T-cell (primary cell): ENCODE data around the gene CLPTM1. TPM values are rescaled to one million over a fixed set of nuclear protein-coding genes. Genes with fewer than 3 reads are reported as not detected.
A peak's percentile ranks its signal among the peaks of the same experiment; 100 is the strongest.

ENCODE experiments used
- ATAC-seq, 4 experiments: fragments of 200-7000 bp in 3 of 4; fragments of 150-1000 bp in 1 of 4; cut with Tn5 transposase; replicated peaks in 1 of 4; 1 replicate in 3 of 4; 2 replicates in 1 of 4; pipeline ENCODE4 v1.10.0; 2021; ENCODE audit warnings: moderate library complexity in 3 of 4, mild to moderate bottlenecking in 2 of 4, moderate number of reproducible peaks in 1 of 4
- CTCF ChIA-PET, 2 donors: fragments of 300-600 bp; sonication (Branson Sonifier 250); formaldehyde crosslinking; loops; one replicate each; lab custom pipeline; 2022; ENCODE audit warnings: antibody characterized with exemption in 2 of 2; lab: Charles Lee
- POLR2A ChIA-PET, 2 donors: fragments of 300-600 bp; sonication (Branson Sonifier 250); formaldehyde crosslinking; loops; one replicate each; lab custom pipeline; 2022; ENCODE audit warnings: antibody characterized with exemption in 2 of 2; lab: Charles Lee
- DNase-seq, 35 experiments: peaks; one replicate each; pipeline versions ENCODE4 v3.0.0 to v3.0.0-alpha.2; 2013 to 2023
- H3K27ac ChIP-seq: one replicate; pipeline ENCODE4 v1.5.1; 2013; ENCODE audit warnings: low read length
- H3K27me3 ChIP-seq, 2 experiments: replicated peaks in 1 of 2; 1 replicate in 1 of 2; 2 replicates in 1 of 2; pipeline versions ENCODE4 v1.6.1 to v1.7.0; 2013; ENCODE audit warnings: low read length in 1 of 2, mixed read lengths in 1 of 2; ENCODE audit not compliant: control insufficient read depth in 2 of 2, insufficient read depth in 2 of 2; ENCODE audit errors: extremely low read depth in 1 of 2
- H3K36me3 ChIP-seq, 2 donors: 1 replicate in 1 of 2; 2 replicates in 1 of 2; pipeline versions ENCODE4 v1.6.1 to v1.7.0; 2013; ENCODE audit warnings: low read length in 1 of 2; ENCODE audit not compliant: control insufficient read depth in 2 of 2, insufficient read depth in 1 of 2; ENCODE audit errors: extremely low read depth in 1 of 2
- H3K4me1 ChIP-seq, 2 experiments: 1 replicate in 1 of 2; 2 replicates in 1 of 2; pipeline versions ENCODE4 v1.6.1 to v1.7.0; 2013; ENCODE audit warnings: low read length in 2 of 2, mixed read lengths in 1 of 2; ENCODE audit not compliant: insufficient read depth in 2 of 2, control insufficient read depth in 1 of 2; ENCODE audit errors: extremely low read depth in 1 of 2
- H3K4me3 ChIP-seq, 2 donors: 1 replicate in 1 of 2; 2 replicates in 1 of 2; pipeline versions ENCODE4 v1.5.1 to v1.7.0; 2013; ENCODE audit warnings: mild to moderate bottlenecking in 2 of 2, low read length in 1 of 2, moderate library complexity in 1 of 2; ENCODE audit not compliant: control insufficient read depth in 1 of 2; ENCODE audit errors: extremely low read depth in 1 of 2
- H3K9me3 ChIP-seq: 2 replicates; pipeline ENCODE4 v1.7.0; 2013
- H3K27ac Mint-ChIP-seq, 2 donors: one replicate each; pipeline ENCODE4 v1.8.0; 2020 to 2021; ENCODE audit warnings: mild to moderate bottlenecking in 2 of 2, mixed read lengths in 2 of 2
- H3K27me3 Mint-ChIP-seq, 2 donors: one replicate each; pipeline ENCODE4 v1.8.0; 2021 to 2022; ENCODE audit warnings: mixed read lengths in 2 of 2
- H3K36me3 Mint-ChIP-seq: one replicate; pipeline ENCODE4 v1.8.0; 2021; ENCODE audit warnings: mixed read lengths
- H3K4me1 Mint-ChIP-seq, 3 donors: one replicate each; pipeline ENCODE4 v1.8.0; 2020 to 2022; ENCODE audit warnings: mixed read lengths in 3 of 3, mild to moderate bottlenecking in 1 of 3
- H3K4me3 Mint-ChIP-seq, 3 donors: one replicate each; pipeline ENCODE4 v1.8.0; 2020 to 2022; ENCODE audit warnings: mild to moderate bottlenecking in 3 of 3, mixed read lengths in 3 of 3, moderate library complexity in 3 of 3
- H3K9me3 Mint-ChIP-seq, 3 donors: one replicate each; pipeline ENCODE4 v1.8.0; 2020 to 2022; ENCODE audit warnings: mixed read lengths in 3 of 3
- WGBS: methylation state at CpG from one replicate; pipeline ENCODE4 v1.1.5; 2013; ENCODE audit warnings: missing lambda C conversion rate; ENCODE audit not compliant: insufficient coverage; 5-methylcytosine and 5-hydroxymethylcytosine counted together
- total RNA-seq, 35 experiments: library from RNA in 6 of 35; stranded (reverse) in 6 of 35; fragments of 120-200 nt in 1 of 35; gene quantifications; one replicate each; pipeline versions ENCODE4 v1.2.1 to v1.2.4 and lab custom pipeline; 2013 to 2026

CLPTM1 gene
- total RNA-seq, 5 donors from 2014 or later (not counting 1 experiment from before 2014, with no cell fraction given), result 64.0 to 103 (median 87.6) TPM

- CTCF ChIA-PET, result no interaction called here
- ATAC-seq, result peak in 1 of 4 experiments; percentile 1
Measured at GRCh38 chr19:45010306-45010705, 55.1 kb downstream of the CLPTM1 start.

GRCh38 chr19:45011959-45012358 lies 56.8 kb downstream of the CLPTM1 start:
- no peak overlapping the region for H3K27ac ChIP-seq
- ChIA-PET CTCF (no interaction called here), POLR2A (interaction anchor here (0.6 to 0.7 kb wide), 2 partner anchors 9 to 13 kb away, joined by 6 read pairs; no protein-coding TSS in a partner anchor)
- H3K27me3 ChIP-seq, result no peaks in the 10 kb centered on the region
- peaks cover 6 to 11% (median 10%) of the 10 kb centered on the region in 3 donors for H3K4me1 Mint-ChIP-seq
- no peaks in the 10 kb centered on the region for H3K9me3 Mint-ChIP-seq
- H3K9me3 ChIP-seq, result no peaks in the 10 kb centered on the region
- peaks cover 18 to 32% of the 10 kb centered on the region in 2 donors for H3K36me3 ChIP-seq
- no peak overlapping the region for H3K4me3 ChIP-seq
- no peak overlapping the region for H3K27ac Mint-ChIP-seq
- DNase-seq, result no peak
- H3K36me3 Mint-ChIP-seq, result peaks cover 16% of the 10 kb centered on the region
- H3K4me3 Mint-ChIP-seq, result no peak overlapping the region
- WGBS, result over 99% methylated on average over 31 of the region's 42 CpGs
- peaks cover 0 to 16% of the 10 kb centered on the region in 2 experiments for H3K4me1 ChIP-seq
- no peaks in the 10 kb centered on the region for H3K27me3 Mint-ChIP-seq
- no peak for ATAC-seq

More at GRCh38 chr19:45010306-45010705, 55.1 kb downstream of the CLPTM1 start:
- Mint-ChIP-seq H3K36me3 (peaks cover 25% of the 10 kb centered on the region), H3K9me3 (no peaks in the 10 kb centered on the region), H3K27me3 (no peaks in the 10 kb centered on the region), H3K4me3 (no peak overlapping the region), H3K4me1 (peaks cover 0 to 8% (median 2%) of the 10 kb centered on the region in 3 donors), H3K27ac (peak overlapping the region in 1 of 2 donors; percentile 36)
- no peaks in the 10 kb centered on the region for H3K9me3 ChIP-seq
- WGBS, result 97% methylated on average over 3 of the region's 6 CpGs
- H3K4me1 ChIP-seq, result peaks cover 0 to under 1% of the 10 kb centered on the region in 2 experiments
- no peak overlapping the region for H3K4me3 ChIP-seq
- no peaks in the 10 kb centered on the region for H3K27me3 ChIP-seq
- no peak for DNase-seq
- no peak overlapping the region for H3K27ac ChIP-seq
- H3K36me3 ChIP-seq, result peaks cover 19 to 39% of the 10 kb centered on the region in 2 donors
- POLR2A ChIA-PET, result interaction anchor here in 1 of 2 donors (0.7 kb wide), 1 partner anchor 14 kb away, joined by 3 read pairs; no protein-coding TSS in a partner anchor

- H3K27me3 Mint-ChIP-seq, result no peaks in the 10 kb centered on the region
- Histone ChIP-seq H3K27ac (peak overlapping the region; percentile 87), H3K9me3 (no peaks in the 10 kb centered on the region), H3K4me1 (peaks cover 0 to 20% of the 10 kb centered on the region in 2 experiments), H3K27me3 (no peaks in the 10 kb centered on the region), H3K36me3 (peaks cover 2 to 26% of the 10 kb centered on the region in 2 donors), H3K4me3 (no peak overlapping the region)
- peak overlapping the region; percentile 87 to 89 for H3K27ac Mint-ChIP-seq
- ATAC-seq (peak; percentile 69 to 84 (median 74)), DNase-seq (peak; percentile 50 to 92 (median 74))
- H3K4me3 Mint-ChIP-seq, result peak overlapping the region; percentile 10 to 65 (median 60)
- POLR2A ChIA-PET, result interaction anchor here in 1 of 2 donors (0.5 kb wide), 1 partner anchor 461 kb away, joined by 3 read pairs; no protein-coding TSS in a partner anchor
- 24% methylated on average over 5 of the region's 13 CpGs for WGBS
- H3K36me3 Mint-ChIP-seq, result peaks cover 21% of the 10 kb centered on the region
- H3K9me3 Mint-ChIP-seq, result no peaks in the 10 kb centered on the region
- peaks cover 7 to 14% (median 11%) of the 10 kb centered on the region in 3 donors for H3K4me1 Mint-ChIP-seq
- CTCF ChIA-PET, result interaction anchor here (0.5 to 1.4 kb wide), 5 partner anchors 10 to 1579 kb away, joined by 3 to 5 read pairs (median 3); partner anchors contain the start of gene CLASRP (in 1 of the 2)
Measured at GRCh38 chr19:45016388-45017314, 61.5 kb downstream of the CLPTM1 start.

- Histone ChIP-seq H3K36me3 (peaks cover 5 to 16% of the 10 kb centered on the region in 2 donors), H3K27ac (no peak overlapping the region), H3K4me3 (no peak overlapping the region), H3K4me1 (peaks cover 0 to 20% of the 10 kb centered on the region in 2 experiments), H3K9me3 (no peaks in the 10 kb centered on the region), H3K27me3 (no peaks in the 10 kb centered on the region)
- Mint-ChIP-seq H3K36me3 (peaks cover 16% of the 10 kb centered on the region), H3K27ac (no peak overlapping the region), H3K9me3 (no peaks in the 10 kb centered on the region), H3K4me1 (peaks cover 7 to 14% (median 11%) of the 10 kb centered on the region in 3 donors), H3K4me3 (no peak overlapping the region), H3K27me3 (no peaks in the 10 kb centered on the region)
- DNase-seq (no peak), ATAC-seq (no peak)
- WGBS, result no CpG with 5 or more reads among the region's 2 CpGs
- POLR2A ChIA-PET, result no interaction called here
- CTCF ChIA-PET, result no interaction called here
Measured at GRCh38 chr19:45019187-45019586, 64.0 kb downstream of the CLPTM1 start.

- no peaks in the 10 kb centered on the region for H3K9me3 ChIP-seq
- Mint-ChIP-seq H3K9me3 (no peaks in the 10 kb centered on the region), H3K4me1 (peaks cover 7 to 14% (median 11%) of the 10 kb centered on the region in 3 donors), H3K36me3 (peaks cover 14% of the 10 kb centered on the region), H3K27ac (no peak overlapping the region), H3K27me3 (no peaks in the 10 kb centered on the region), H3K4me3 (no peak overlapping the region)
- ChIA-PET POLR2A (interaction anchor here in 1 of 2 donors (0.7 kb wide), 1 partner anchor 594 kb away, joined by 6 read pairs; no protein-coding TSS in a partner anchor), CTCF (no interaction called here)
- H3K36me3 ChIP-seq, result peaks cover 5 to 15% of the 10 kb centered on the region in 2 donors
- no CpG with 5 or more reads among the region's 3 CpGs for WGBS
- no peaks in the 10 kb centered on the region for H3K27me3 ChIP-seq
- H3K27ac ChIP-seq, result no peak overlapping the region
- DNase-seq, result no peak
- no peak overlapping the region for H3K4me3 ChIP-seq
- peaks cover 0 to 20% of the 10 kb centered on the region in 2 experiments for H3K4me1 ChIP-seq
- no peak for ATAC-seq
Measured at GRCh38 chr19:45020071-45020470, 64.9 kb downstream of the CLPTM1 start.

- no peaks in the 10 kb centered on the region for H3K27me3 Mint-ChIP-seq
- H3K4me1 Mint-ChIP-seq, result peaks cover 1 to 4% (median 2%) of the 10 kb centered on the region in 3 donors
- DNase-seq (no peak), ATAC-seq (peak in 1 of 4 experiments; percentile 20)
- peaks cover 17% of the 10 kb centered on the region for H3K36me3 Mint-ChIP-seq
- ChIA-PET POLR2A (interaction anchor here in 1 of 2 donors (0.6 kb wide), 1 partner anchor 104 kb away, joined by 4 read pairs; no protein-coding TSS in a partner anchor), CTCF (interaction anchor here in 1 of 2 donors (0.5 kb wide), 1 partner anchor 15 kb away, joined by 7 read pairs; no protein-coding TSS in a partner anchor)
- H3K9me3 ChIP-seq, result no peaks in the 10 kb centered on the region
- H3K27ac ChIP-seq, result no peak overlapping the region
- H3K27ac Mint-ChIP-seq, result no peak overlapping the region
- H3K4me1 ChIP-seq, result peaks cover 0 to 4% of the 10 kb centered on the region in 2 experiments
- H3K27me3 ChIP-seq, result no peaks in the 10 kb centered on the region
- H3K36me3 ChIP-seq, result peaks cover 15 to 23% of the 10 kb centered on the region in 2 donors
- 96% methylated on average over 11 of the region's 14 CpGs for WGBS
- H3K4me3 Mint-ChIP-seq, result no peak overlapping the region
- no peak overlapping the region for H3K4me3 ChIP-seq
- no peaks in the 10 kb centered on the region for H3K9me3 Mint-ChIP-seq
Measured at GRCh38 chr19:45021971-45022370, 66.8 kb downstream of the CLPTM1 start.
